Measurements from ENCODE around the gene KIAA1217. TPM values are rescaled to one million over a fixed set of nuclear protein-coding genes. Genes with fewer than 3 reads are reported as not detected.

Gene KIAA1217
- total RNA-seq, 1 experiment from 2014 or later = 18.6 TPM

DNA sequence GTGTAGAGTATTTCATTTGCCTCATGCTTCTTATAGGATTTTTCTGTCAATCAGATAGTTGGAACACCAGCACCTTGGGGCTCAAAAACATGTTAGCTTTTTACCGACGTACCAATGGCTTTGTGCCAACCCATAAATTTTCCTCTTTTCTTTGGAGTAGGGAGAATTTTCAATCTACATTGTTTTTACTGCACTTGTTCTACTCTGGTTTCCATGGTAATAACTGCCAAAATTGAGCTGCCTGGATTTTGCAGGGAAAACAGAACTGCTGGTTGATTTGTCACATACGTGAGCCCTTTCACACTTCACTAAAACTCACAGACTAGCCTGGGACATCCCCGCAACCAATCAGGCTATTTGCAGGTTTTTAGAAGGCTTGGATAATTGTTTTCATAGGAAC is 325.0 kb downstream of the KIAA1217 start:
- H3K79me2 ChIP-seq (ENCODE audit: insufficient read depth, low read length) = no peaks in the 10 kb centered on the region
- H3K9ac ChIP-seq (ENCODE audit: extremely low read depth, insufficient read length, low read length) = no peak overlapping the region
- Mint-ChIP-seq H3K9me3 (no peaks in the 10 kb centered on the region), H3K27ac (no peak overlapping the region), H3K27me3 (ENCODE audit: low read depth) (no peaks in the 10 kb centered on the region), H3K4me3 (no peak overlapping the region), H3K4me1 (no peaks in the 10 kb centered on the region), H3K36me3 (ENCODE audit: insufficient read depth in 1 of 3, low read depth in 3 of 3) (peaks cover 4 to 50% (median 40%) of the 10 kb centered on the region in 3 experiments)
- no peak overlapping the region for H2AFZ ChIP-seq (ENCODE audit: low read length)
- H2BK120ac ChIP-seq (ENCODE audit: low read depth, low read length, poor library complexity, severe bottlenecking) = no peak overlapping the region
- no peaks in the 10 kb centered on the region for H3K79me1 ChIP-seq (ENCODE audit: insufficient read depth, low read depth, low read length, poor library complexity, severe bottlenecking)
- no peak overlapping the region for H3K4ac ChIP-seq (ENCODE audit: low read depth, low read length)
- TF ChIP-seq, protein P1, sequence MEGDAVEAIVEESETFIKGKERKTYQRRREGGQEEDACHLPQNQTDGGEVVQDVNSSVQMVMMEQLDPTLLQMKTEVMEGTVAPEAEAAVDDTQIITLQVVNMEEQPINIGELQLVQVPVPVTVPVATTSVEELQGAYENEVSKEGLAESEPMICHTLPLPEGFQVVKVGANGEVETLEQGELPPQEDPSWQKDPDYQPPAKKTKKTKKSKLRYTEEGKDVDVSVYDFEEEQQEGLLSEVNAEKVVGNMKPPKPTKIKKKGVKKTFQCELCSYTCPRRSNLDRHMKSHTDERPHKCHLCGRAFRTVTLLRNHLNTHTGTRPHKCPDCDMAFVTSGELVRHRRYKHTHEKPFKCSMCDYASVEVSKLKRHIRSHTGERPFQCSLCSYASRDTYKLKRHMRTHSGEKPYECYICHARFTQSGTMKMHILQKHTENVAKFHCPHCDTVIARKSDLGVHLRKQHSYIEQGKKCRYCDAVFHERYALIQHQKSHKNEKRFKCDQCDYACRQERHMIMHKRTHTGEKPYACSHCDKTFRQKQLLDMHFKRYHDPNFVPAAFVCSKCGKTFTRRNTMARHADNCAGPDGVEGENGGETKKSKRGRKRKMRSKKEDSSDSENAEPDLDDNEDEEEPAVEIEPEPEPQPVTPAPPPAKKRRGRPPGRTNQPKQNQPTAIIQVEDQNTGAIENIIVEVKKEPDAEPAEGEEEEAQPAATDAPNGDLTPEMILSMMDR (conservative IDR thresholded peaks at IDR 0.05) = no peak
- no peak overlapping the region for H3K27ac ChIP-seq (ENCODE audit: insufficient read length, low read depth, low read length)
- H4K91ac ChIP-seq (ENCODE audit: insufficient read length, low read depth, low read length) = no peak overlapping the region
- no peak overlapping the region for H2BK5ac ChIP-seq (ENCODE audit: insufficient read length, low read length)
- no peak for DNase-seq
- H2BK20ac ChIP-seq (ENCODE audit: low read depth, low read length, poor library complexity, severe bottlenecking) = no peak overlapping the region
- no peak overlapping the region for H3K4me2 ChIP-seq (ENCODE audit: insufficient read depth, insufficient read length, low read length)
- no peak overlapping the region for H2BK15ac ChIP-seq (ENCODE audit: low read depth, low read length)
- H3K56ac ChIP-seq (ENCODE audit: insufficient read length, low read depth, low read length) = no peak overlapping the region
- no peak overlapping the region for H2BK12ac ChIP-seq (ENCODE audit: insufficient read length, low read depth, low read length)
- H4K8ac ChIP-seq (replicated peaks; ENCODE audit: insufficient read length, low read depth, low read length) = no peak overlapping the region
- no peaks in the 10 kb centered on the region for H3K23me2 ChIP-seq (ENCODE audit: insufficient read length, low read depth, low read length, poor library complexity, severe bottlenecking)
- H4K20me1 ChIP-seq (ENCODE audit: control insufficient read depth, insufficient read depth, insufficient read length) = no peaks in the 10 kb centered on the region
- H3K27me3 ChIP-seq (ENCODE audit: insufficient read depth, low read length) = no peaks in the 10 kb centered on the region
- no peak overlapping the region for H3K18ac ChIP-seq (ENCODE audit: insufficient read length, low read depth, low read length)
- H3K23ac ChIP-seq (ENCODE audit: insufficient read length, low read depth, low read length) = no peak overlapping the region
- no CpG with 5 or more reads among the region's 4 CpGs for WGBS (ENCODE audit: extremely low coverage, insufficient read length, low lambda C conversion rate)
- no peak overlapping the region for H3K14ac ChIP-seq (ENCODE audit: insufficient read depth, low read length)
- no peaks in the 10 kb centered on the region for H3K9me3 ChIP-seq (ENCODE audit: control insufficient read depth, low read depth, low read length)
- no peak overlapping the region for H3T11ph ChIP-seq (ENCODE audit: low read length)
- no peak overlapping the region for H2AK5ac ChIP-seq (ENCODE audit: insufficient read length, low read length)
- H3K4me1 ChIP-seq (ENCODE audit: insufficient read depth, low read length) = no peaks in the 10 kb centered on the region
- H4K5ac ChIP-seq (ENCODE audit: insufficient read length, low read depth, low read length) = no peak overlapping the region

Data from H9 (cell line).